GM12878 (cell line): ENCODE measurements around the gene SCIMP.
"Not testable (repeated sequence)": the region's sequence is repeated elsewhere in the genome, so short reads cannot be mapped to it uniquely, and the experiment has no call there.

ENCODE experiments used
- ATF7 ChIP-seq: fragments of 450-650 bp; IDR thresholded peaks from 2 replicates; pipeline ENCODE4 v1.6.1; 2016; ENCODE audit warnings: low read depth, mild to moderate bottlenecking
- CHD4 ChIP-seq: fragments of 200-600 bp; sonication (generic); IDR thresholded peaks from 2 replicates; pipeline ENCODE4 v1.6.1; 2016; ENCODE audit warnings: mild to moderate bottlenecking
- EZH2 ChIP-seq: IDR thresholded peaks from 2 replicates; pipeline ENCODE4 v1.6.1; 2012; ENCODE audit warnings: low read depth, mild to moderate bottlenecking, control low read depth, inconsistent platforms, low read length, borderline replicate concordance; ENCODE audit not compliant: control insufficient read depth
- FOXK2 ChIP-seq: fragments of 450-650 bp; IDR thresholded peaks from 2 replicates; pipeline ENCODE4 v1.6.1; 2017; ENCODE audit warnings: mild to moderate bottlenecking, moderate library complexity
- HDGF ChIP-seq: fragments of 450-650 bp; IDR thresholded peaks from 2 replicates; pipeline ENCODE4 v1.6.1; 2016; ENCODE audit warnings: antibody characterized with exemption
- KAT2A ChIP-seq: conservative IDR thresholded peaks from 2 replicates; pipeline ENCODE4 v1.6.1; 2011; ENCODE audit warnings: low read depth, low read length; ENCODE audit not compliant: control insufficient read depth
- POLR2A ChIP-seq: IDR thresholded peaks from 2 replicates; pipeline ENCODE4 v1.6.1; 2011; ENCODE audit warnings: low read depth, mild to moderate bottlenecking, low read length
- YBX1 ChIP-seq: fragments of 450-650 bp; IDR thresholded peaks from 2 replicates; pipeline ENCODE4 v1.6.1; 2016; ENCODE audit warnings: antibody characterized with exemption
- ZNF274 ChIP-seq: IDR thresholded peaks from one replicate; pipeline ENCODE4 v1.8.0; 2011; ENCODE audit not compliant: insufficient read length, insufficient read depth
- TF ChIP-seq, protein P1 (sequence below): IDR thresholded peaks from 2 replicates; pipeline ENCODE4 v1.6.1; 2012; ENCODE audit warnings: mild to moderate bottlenecking, low read depth, low read length
- TF ChIP-seq, protein P2 (sequence below), 3 experiments: IDR thresholded peaks in 2 of 3; conservative IDR thresholded peaks in 1 of 3; 2 replicates each; pipeline ENCODE4 v1.5.1; 2011; ENCODE audit warnings: low read depth in 3 of 3, low read length in 3 of 3, mild to moderate bottlenecking in 3 of 3, control low read depth in 2 of 3, moderate library complexity in 2 of 3, inconsistent platforms in 1 of 3, mixed read lengths in 1 of 3; ENCODE audit not compliant: control insufficient read depth in 2 of 3, insufficient read depth in 1 of 3; ENCODE audit errors: extremely low read depth in 1 of 3
- TF ChIP-seq, protein P3 (sequence below): IDR thresholded peaks from 2 replicates; pipeline ENCODE4 v1.6.1; 2012; ENCODE audit warnings: low read length, inconsistent platforms

DNA sequence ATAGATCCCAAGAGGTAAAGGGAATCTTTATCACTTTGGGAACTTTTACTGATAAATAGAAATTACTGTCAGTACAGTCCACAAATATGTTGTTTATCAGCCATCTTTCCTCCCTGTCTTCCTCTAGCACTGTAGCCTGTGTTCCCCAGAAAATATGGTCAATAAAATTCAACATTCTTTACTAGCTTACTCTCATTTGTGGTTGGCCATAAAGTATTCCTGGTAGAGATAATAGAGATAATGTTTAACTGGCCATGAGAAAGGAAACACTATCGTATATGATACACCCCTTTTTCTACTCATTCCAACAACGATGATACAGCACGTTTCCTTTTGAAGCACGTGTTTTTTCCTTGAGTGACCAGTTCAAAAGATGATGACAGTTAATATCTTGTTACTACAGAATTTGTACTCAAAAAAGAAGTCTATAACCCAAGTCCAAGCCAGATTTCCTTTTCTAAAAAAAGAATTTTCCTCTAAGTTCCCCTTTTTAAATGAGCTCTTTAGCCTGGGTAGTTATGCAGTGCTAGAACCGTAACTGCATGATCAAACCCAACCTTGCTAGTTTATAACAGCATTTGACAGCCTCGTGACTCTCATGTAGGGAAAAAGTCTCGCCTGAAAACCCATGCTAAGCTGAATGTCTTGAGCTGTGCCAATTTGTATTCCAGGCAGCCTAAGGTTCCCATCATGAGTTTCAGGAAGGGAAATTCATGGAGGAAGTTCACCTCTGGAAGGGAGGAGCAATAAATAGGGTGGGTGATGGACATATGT is 68.7 kb downstream of the SCIMP start:
- not testable (repeated sequence) for TF ChIP-seq FOXK2, YBX1, HDGF, ATF7, ZNF274, EZH2, POLR2A, CHD4, KAT2A
- TF ChIP-seq, protein P1, sequence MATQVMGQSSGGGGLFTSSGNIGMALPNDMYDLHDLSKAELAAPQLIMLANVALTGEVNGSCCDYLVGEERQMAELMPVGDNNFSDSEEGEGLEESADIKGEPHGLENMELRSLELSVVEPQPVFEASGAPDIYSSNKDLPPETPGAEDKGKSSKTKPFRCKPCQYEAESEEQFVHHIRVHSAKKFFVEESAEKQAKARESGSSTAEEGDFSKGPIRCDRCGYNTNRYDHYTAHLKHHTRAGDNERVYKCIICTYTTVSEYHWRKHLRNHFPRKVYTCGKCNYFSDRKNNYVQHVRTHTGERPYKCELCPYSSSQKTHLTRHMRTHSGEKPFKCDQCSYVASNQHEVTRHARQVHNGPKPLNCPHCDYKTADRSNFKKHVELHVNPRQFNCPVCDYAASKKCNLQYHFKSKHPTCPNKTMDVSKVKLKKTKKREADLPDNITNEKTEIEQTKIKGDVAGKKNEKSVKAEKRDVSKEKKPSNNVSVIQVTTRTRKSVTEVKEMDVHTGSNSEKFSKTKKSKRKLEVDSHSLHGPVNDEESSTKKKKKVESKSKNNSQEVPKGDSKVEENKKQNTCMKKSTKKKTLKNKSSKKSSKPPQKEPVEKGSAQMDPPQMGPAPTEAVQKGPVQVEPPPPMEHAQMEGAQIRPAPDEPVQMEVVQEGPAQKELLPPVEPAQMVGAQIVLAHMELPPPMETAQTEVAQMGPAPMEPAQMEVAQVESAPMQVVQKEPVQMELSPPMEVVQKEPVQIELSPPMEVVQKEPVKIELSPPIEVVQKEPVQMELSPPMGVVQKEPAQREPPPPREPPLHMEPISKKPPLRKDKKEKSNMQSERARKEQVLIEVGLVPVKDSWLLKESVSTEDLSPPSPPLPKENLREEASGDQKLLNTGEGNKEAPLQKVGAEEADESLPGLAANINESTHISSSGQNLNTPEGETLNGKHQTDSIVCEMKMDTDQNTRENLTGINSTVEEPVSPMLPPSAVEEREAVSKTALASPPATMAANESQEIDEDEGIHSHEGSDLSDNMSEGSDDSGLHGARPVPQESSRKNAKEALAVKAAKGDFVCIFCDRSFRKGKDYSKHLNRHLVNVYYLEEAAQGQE, result not testable (repeated sequence)
- TF ChIP-seq, protein P2, sequence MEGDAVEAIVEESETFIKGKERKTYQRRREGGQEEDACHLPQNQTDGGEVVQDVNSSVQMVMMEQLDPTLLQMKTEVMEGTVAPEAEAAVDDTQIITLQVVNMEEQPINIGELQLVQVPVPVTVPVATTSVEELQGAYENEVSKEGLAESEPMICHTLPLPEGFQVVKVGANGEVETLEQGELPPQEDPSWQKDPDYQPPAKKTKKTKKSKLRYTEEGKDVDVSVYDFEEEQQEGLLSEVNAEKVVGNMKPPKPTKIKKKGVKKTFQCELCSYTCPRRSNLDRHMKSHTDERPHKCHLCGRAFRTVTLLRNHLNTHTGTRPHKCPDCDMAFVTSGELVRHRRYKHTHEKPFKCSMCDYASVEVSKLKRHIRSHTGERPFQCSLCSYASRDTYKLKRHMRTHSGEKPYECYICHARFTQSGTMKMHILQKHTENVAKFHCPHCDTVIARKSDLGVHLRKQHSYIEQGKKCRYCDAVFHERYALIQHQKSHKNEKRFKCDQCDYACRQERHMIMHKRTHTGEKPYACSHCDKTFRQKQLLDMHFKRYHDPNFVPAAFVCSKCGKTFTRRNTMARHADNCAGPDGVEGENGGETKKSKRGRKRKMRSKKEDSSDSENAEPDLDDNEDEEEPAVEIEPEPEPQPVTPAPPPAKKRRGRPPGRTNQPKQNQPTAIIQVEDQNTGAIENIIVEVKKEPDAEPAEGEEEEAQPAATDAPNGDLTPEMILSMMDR (IDR thresholded peaks at IDR 0.05 in 2 of 3, conservative IDR thresholded peaks at IDR 0.05 in 1 of 3; ENCODE audit: control insufficient read depth in 2 of 3, extremely low read depth in 1 of 3, insufficient read depth in 1 of 3, low read depth in 3 of 3, low read length in 3 of 3), result not testable (repeated sequence)
- TF ChIP-seq, protein P3, sequence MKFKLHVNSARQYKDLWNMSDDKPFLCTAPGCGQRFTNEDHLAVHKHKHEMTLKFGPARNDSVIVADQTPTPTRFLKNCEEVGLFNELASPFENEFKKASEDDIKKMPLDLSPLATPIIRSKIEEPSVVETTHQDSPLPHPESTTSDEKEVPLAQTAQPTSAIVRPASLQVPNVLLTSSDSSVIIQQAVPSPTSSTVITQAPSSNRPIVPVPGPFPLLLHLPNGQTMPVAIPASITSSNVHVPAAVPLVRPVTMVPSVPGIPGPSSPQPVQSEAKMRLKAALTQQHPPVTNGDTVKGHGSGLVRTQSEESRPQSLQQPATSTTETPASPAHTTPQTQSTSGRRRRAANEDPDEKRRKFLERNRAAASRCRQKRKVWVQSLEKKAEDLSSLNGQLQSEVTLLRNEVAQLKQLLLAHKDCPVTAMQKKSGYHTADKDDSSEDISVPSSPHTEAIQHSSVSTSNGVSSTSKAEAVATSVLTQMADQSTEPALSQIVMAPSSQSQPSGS, result not testable (repeated sequence)
